Lower leg skin (tissue), 4 donors: ENCODE measurements around the gene PMP22. TPM values are rescaled to one million over a fixed set of nuclear protein-coding genes. Genes with fewer than 3 reads are reported as not detected.

Experiments
- DNase-seq, 2 donors: peaks; one replicate each; pipeline ENCODE4 v3.0.0-alpha.2; 2019; ENCODE audit warnings: low spot score in 2 of 2
- H3K4me3 ChIP-seq: fragments of 200-600 bp; sonication (generic); 2 replicates; pipeline ENCODE4 v1.5.1; 2017; ENCODE audit warnings: mild to moderate bottlenecking, low read depth; ENCODE audit not compliant: poor library complexity, severe bottlenecking
- CTCF ChIP-seq, 3 donors: fragments of 450-650 bp; IDR thresholded peaks; one replicate each; pipeline ENCODE4 v1.5.1; 2016; ENCODE audit warnings: antibody characterized with exemption in 3 of 3, mild to moderate bottlenecking in 3 of 3, moderate library complexity in 2 of 3
- POLR2A ChIP-seq, 2 donors: fragments of 450-650 bp; IDR thresholded peaks; one replicate each; pipeline ENCODE4 v1.6.1; 2016 to 2017; ENCODE audit warnings: antibody characterized with exemption in 2 of 2, mild to moderate bottlenecking in 1 of 2, moderate library complexity in 1 of 2
- WGBS, 2 donors: methylation state at CpG; one replicate each; pipeline ENCODE4 v1.1.5; 2018; 5-methylcytosine and 5-hydroxymethylcytosine counted together
- intact Hi-C: fragments of 100-400 bp; cut with DNase I; formaldehyde crosslinking; loops from one replicate; pipeline ENCODE4 v1.15.0; 2023; ENCODE audit warnings: low total_unique reads
- microRNA-seq, 2 donors: library from miRNA; unstranded; fragments of <30 nt; microRNA quantifications; one replicate each; pipeline ENCODE4, GENCODE V29; 2016; ENCODE audit warnings: borderline replicate concordance in 2 of 2, borderline number of aligned reads in 1 of 2
- total RNA-seq, 4 donors: library from RNA; depleted of rRNA; stranded (reverse); fragments of >200 nt; gene quantifications; one replicate each; pipeline ENCODE4 v1.1.0, GENCODE V29; 2016

The PMP22 gene
- total RNA-seq, 4 donors from 2014 or later = 34.9 to 120 (median 64.5) TPM

GRCh38 chr17:15184872-15185624 is 80.1 kb downstream of the PMP22 start:
- intact Hi-C loops = no loop called here
- 85 to 90% methylated on average over 5 of the region's 5 CpGs for WGBS, 2 donors
- H3K4me3 ChIP-seq = no peak overlapping the region
- no peak for DNase-seq
- no peak for TF ChIP-seq CTCF (IDR thresholded peaks at IDR 0.05)
- no peak for TF ChIP-seq POLR2A (IDR thresholded peaks at IDR 0.05)

- TF ChIP-seq CTCF (IDR thresholded peaks at IDR 0.05) (no peak), POLR2A (IDR thresholded peaks at IDR 0.05) (no peak)
- no peak for DNase-seq
- intact Hi-C loops = no loop called here
- H3K4me3 ChIP-seq = no peak overlapping the region
- 82 to 89% methylated on average over 6 of the region's 6 CpGs for WGBS, 2 donors
Observed at GRCh38 chr17:15181816-15182215, 83.3 kb downstream of the PMP22 start.

GRCh38 chr17:15181333-15181732 is 83.8 kb downstream of the PMP22 start:
- no peak overlapping the region for H3K4me3 ChIP-seq
- DNase-seq = no peak
- 72 to 79% methylated on average over 8 of the region's 8 CpGs for WGBS, 2 donors
- TF ChIP-seq CTCF (IDR thresholded peaks at IDR 0.05) (no peak), POLR2A (IDR thresholded peaks at IDR 0.05) (no peak)
- intact Hi-C loops = no loop called here

- no peak for TF ChIP-seq CTCF (IDR thresholded peaks at IDR 0.05)
- no peak for TF ChIP-seq POLR2A (IDR thresholded peaks at IDR 0.05)
- no peak for DNase-seq
- no peak overlapping the region for H3K4me3 ChIP-seq
- 76 to 78% methylated on average over 8 of the region's 8 CpGs for WGBS, 2 donors
- intact Hi-C loops = no loop called here
Observed at GRCh38 chr17:15180121-15180561, 85.0 kb downstream of the PMP22 start.

Small RNAs within 50 kb of the gene (microRNA-seq; reads per million reads assigned to microRNA genes)
- 2.3 to 5.4 reads per million in 2 donors for gene MIR4731

Other genes starting within 250 kb of the PMP22 start
- gene TEKT3, start 76.3 kb upstream of the PMP22 start, total RNA-seq = 1 to 10 TPM in 1 of 4 donors, under 1 TPM in 1, not detected in 2; 0.46 to 2.5 TPM
- 1 to 10 TPM in 2 of 4 donors, under 1 TPM in 1, not detected in 1; 0.52 to 4.0 (median 3.8) TPM for gene CDRT4, start 202.3 kb upstream of the PMP22 start, total RNA-seq